ENCODE data around the gene ZNRF1. TPM values are rescaled to one million over a fixed set of nuclear protein-coding genes. Genes with fewer than 3 reads are reported as not detected.

ZNRF1 gene
- total and polyA plus RNA-seq, 2 of the 13 experiments (the other 11 are each of a cell fraction or from before 2014, with no cell fraction given), result 43.9 to 58.7 TPM

GRCh38 chr16:75109732-75110243 lies 111.0 kb downstream of the ZNRF1 start (continued):
- TF ChIP-seq, protein P1, sequence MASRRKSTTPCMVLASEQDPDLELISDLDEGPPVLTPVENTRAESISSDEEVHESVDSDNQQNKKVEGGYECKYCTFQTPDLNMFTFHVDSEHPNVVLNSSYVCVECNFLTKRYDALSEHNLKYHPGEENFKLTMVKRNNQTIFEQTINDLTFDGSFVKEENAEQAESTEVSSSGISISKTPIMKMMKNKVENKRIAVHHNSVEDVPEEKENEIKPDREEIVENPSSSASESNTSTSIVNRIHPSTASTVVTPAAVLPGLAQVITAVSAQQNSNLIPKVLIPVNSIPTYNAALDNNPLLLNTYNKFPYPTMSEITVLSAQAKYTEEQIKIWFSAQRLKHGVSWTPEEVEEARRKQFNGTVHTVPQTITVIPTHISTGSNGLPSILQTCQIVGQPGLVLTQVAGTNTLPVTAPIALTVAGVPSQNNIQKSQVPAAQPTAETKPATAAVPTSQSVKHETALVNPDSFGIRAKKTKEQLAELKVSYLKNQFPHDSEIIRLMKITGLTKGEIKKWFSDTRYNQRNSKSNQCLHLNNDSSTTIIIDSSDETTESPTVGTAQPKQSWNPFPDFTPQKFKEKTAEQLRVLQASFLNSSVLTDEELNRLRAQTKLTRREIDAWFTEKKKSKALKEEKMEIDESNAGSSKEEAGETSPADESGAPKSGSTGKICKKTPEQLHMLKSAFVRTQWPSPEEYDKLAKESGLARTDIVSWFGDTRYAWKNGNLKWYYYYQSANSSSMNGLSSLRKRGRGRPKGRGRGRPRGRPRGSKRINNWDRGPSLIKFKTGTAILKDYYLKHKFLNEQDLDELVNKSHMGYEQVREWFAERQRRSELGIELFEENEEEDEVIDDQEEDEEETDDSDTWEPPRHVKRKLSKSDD (CRISPR knock-in tag; IDR thresholded peaks at IDR 0.05; ENCODE audit: low read depth), result 0 out of 2 replicates have a peak, but pooled peaks have one; percentile 20
- TF ChIP-seq MXI1 (IDR thresholded peaks at IDR 0.05; ENCODE audit: borderline replicate concordance, low read depth, low read length) (no peak), HNRNPL (IDR thresholded peaks at IDR 0.05; ENCODE audit: low read depth, low read length) (peak; percentile 67; the same call in 1 of the 2 replicates), ZNF776 (CRISPR knock-in tag; IDR thresholded peaks at IDR 0.05) (no peak), POLR2A (IDR thresholded peaks at IDR 0.05; ENCODE audit: insufficient read depth in 1 of 2, low read depth in 2 of 2, low read length in 2 of 2) (peak in 1 of 2 experiments; percentile 44; a peak in 1 of 4 replicates), RBM22 (optimal IDR thresholded peaks at IDR 0.05; ENCODE audit: low read length) (peak; percentile 25), AGO2 (optimal IDR thresholded peaks at IDR 0.05; ENCODE audit: low read depth, low read length) (peak; percentile 84), IKZF4 (CRISPR knock-in tag; IDR thresholded peaks at IDR 0.05; ENCODE audit: borderline replicate concordance, low read depth, not compliant biosample characterization) (no peak), THAP8 (CRISPR knock-in tag; IDR thresholded peaks at IDR 0.05; ENCODE audit: borderline replicate concordance) (no peak)

All from HepG2 (cell line).